Stomach (tissue), 9 donors: ENCODE data around the gene SBSN. TPM values are rescaled to one million over a fixed set of nuclear protein-coding genes. Genes with fewer than 3 reads are reported as not detected.
A peak's percentile ranks its signal among the peaks of the same experiment; 100 is the strongest.
"Not testable (repeated sequence)": the region's sequence is repeated elsewhere in the genome, so short reads cannot be mapped to it uniquely, and the experiment has no call there.

ENCODE experiments used
- DNase-seq, 2 donors: peaks; one replicate each; pipeline versions ENCODE4 v3.0.0 to v3.0.0-alpha.2; 2013 to 2019
- H3K27ac ChIP-seq, 5 donors: fragments of 200-600 bp in 4 of 5; sonication (generic) in 4 of 5; one replicate each; pipeline ENCODE4 v1.5.1; 2013 to 2019; ENCODE audit warnings: mild to moderate bottlenecking in 1 of 5, moderate library complexity in 1 of 5
- H3K27me3 ChIP-seq, 3 donors: fragments of 200-600 bp; sonication (generic); one replicate each; pipeline ENCODE4 v1.5.1; 2017 to 2019; ENCODE audit warnings: mixed run types in 1 of 3
- H3K36me3 ChIP-seq, 4 donors: fragments of 200-600 bp; sonication (generic); 1 replicate in 3 of 4; 2 replicates in 1 of 4; pipeline ENCODE4 v1.5.1; 2016 to 2019
- H3K4me1 ChIP-seq, 4 donors: fragments of 200-600 bp; sonication (generic); one replicate each; pipeline ENCODE4 v1.5.1; 2016 to 2019
- H3K4me3 ChIP-seq, 4 donors: fragments of 200-600 bp; sonication (generic) in 3 of 4; one replicate each; pipeline ENCODE4 v1.5.1; 2016 to 2019; ENCODE audit warnings: mild to moderate bottlenecking in 1 of 4
- H3K9me3 ChIP-seq, 4 donors: fragments of 200-600 bp; sonication (generic); one replicate each; pipeline ENCODE4 v1.5.1; 2016 to 2019
- CTCF ChIP-seq, 7 experiments: fragments of 450-650 bp in 4 of 7; fragments of 200-600 bp in 3 of 7; sonication (generic) in 3 of 7; IDR thresholded peaks; one replicate each; pipeline ENCODE4 v1.5.1; 2016 to 2019; ENCODE audit warnings: antibody characterized with exemption in 7 of 7, control low read depth in 2 of 7, mild to moderate bottlenecking in 1 of 7
- EP300 ChIP-seq: sonication (generic); formaldehyde crosslinking; IDR thresholded peaks from one replicate; pipeline ENCODE4 v1.6.1; 2017; ENCODE audit warnings: antibody characterized with exemption
- POLR2A ChIP-seq, 4 donors: fragments of 450-650 bp; IDR thresholded peaks; one replicate each; pipeline ENCODE4 v1.6.1; 2016; ENCODE audit warnings: antibody characterized with exemption in 4 of 4, control low read depth in 2 of 4, mild to moderate bottlenecking in 1 of 4, moderate library complexity in 1 of 4
- POLR2AphosphoS5 ChIP-seq, 3 donors: sonication (generic); formaldehyde crosslinking; IDR thresholded peaks; one replicate each; pipeline ENCODE4 v1.6.1; 2016; ENCODE audit warnings: antibody characterized with exemption in 3 of 3
- WGBS, 5 donors: extraction: QIAGEN DNeasy Blood & Tissue Kit in 3 of 5; methylation state at CpG; one replicate each; pipeline versions ENCODE4 v1.1.5 to v1.1.7; 2013 to 2018; 5-methylcytosine and 5-hydroxymethylcytosine counted together
- intact Hi-C: fragments of 100-400 bp; cut with DNase I; formaldehyde crosslinking; loops from one replicate; pipeline ENCODE4 v1.15.1; 2023; ENCODE audit warnings: low total_unique reads
- polyA plus RNA-seq, 3 donors: library from polyadenylated mRNA; stranded (reverse); fragments of 200-250 nt; gene quantifications; one replicate each; pipeline ENCODE4 v1.2.3, GENCODE V29; 2013
- total RNA-seq, 5 donors: library from RNA; depleted of rRNA; stranded (reverse); fragments of >200 nt; gene quantifications; one replicate each; pipeline versions ENCODE4 v1.1.0 to v1.2.3, GENCODE V29; 2014 to 2016
- donor health status: healthy with polysubstance abuse.
- donor health status: Bipolar disorder and iron deficiency.
- donor health status: healthy.

Gene SBSN
- total and polyA plus RNA-seq, 8 donors, result 1.1 to 29.2 TPM; not detected in 6

- TF ChIP-seq POLR2AphosphoS5 (IDR thresholded peaks at IDR 0.05) (no peak), POLR2A (IDR thresholded peaks at IDR 0.05) (no peak), EP300 (no peak), CTCF (IDR thresholded peaks at IDR 0.05) (no peak)
- intact Hi-C loops, result no loop called here
- no peaks in the 10 kb centered on the region for H3K36me3 ChIP-seq
- H3K27ac ChIP-seq, result no peak overlapping the region
- H3K27me3 ChIP-seq, result no peaks in the 10 kb centered on the region
- no peaks in the 10 kb centered on the region for H3K9me3 ChIP-seq
- H3K4me1 ChIP-seq, result peaks cover 6 to 18% (median 13%) of the 10 kb centered on the region in 4 donors
- 71 to 78% (median 75%) methylated on average over 7 of the region's 7 CpGs for WGBS, 5 donors
- H3K4me3 ChIP-seq, result no peak overlapping the region
- DNase-seq, result no peak
Observed at GRCh38 chr19:35484252-35485036, 43.7 kb downstream of the SBSN start.

GRCh38 chr19:35483089-35483488 is 45.0 kb downstream of the SBSN start:
- H3K27ac ChIP-seq, result no peak overlapping the region
- 79 to 87% (median 83%) methylated on average over 5 of the region's 5 CpGs for WGBS, 5 donors
- DNase-seq, result no peak
- no peaks in the 10 kb centered on the region for H3K27me3 ChIP-seq
- H3K4me3 ChIP-seq, result no peak overlapping the region
- TF ChIP-seq CTCF (IDR thresholded peaks at IDR 0.05) (no peak), EP300 (no peak), POLR2AphosphoS5 (IDR thresholded peaks at IDR 0.05) (no peak), POLR2A (IDR thresholded peaks at IDR 0.05) (no peak)
- H3K36me3 ChIP-seq, result no peaks in the 10 kb centered on the region
- intact Hi-C loops, result no loop called here
- no peaks in the 10 kb centered on the region for H3K9me3 ChIP-seq
- H3K4me1 ChIP-seq, result peaks cover 6 to 28% (median 13%) of the 10 kb centered on the region in 4 donors

- intact Hi-C loops, result no loop called here
- peak in 1 of 2 donors; percentile 51 for DNase-seq
- H3K9me3 ChIP-seq, result no peaks in the 10 kb centered on the region
- peaks cover 0 to 11% (median 0%) of the 10 kb centered on the region in 4 donors for H3K4me1 ChIP-seq
- TF ChIP-seq POLR2AphosphoS5 (IDR thresholded peaks at IDR 0.05), result no peak
- no peak for TF ChIP-seq EP300
- no peak for TF ChIP-seq POLR2A (IDR thresholded peaks at IDR 0.05)
- no peak for TF ChIP-seq CTCF (IDR thresholded peaks at IDR 0.05)
- no peak overlapping the region for H3K4me3 ChIP-seq
- no peaks in the 10 kb centered on the region for H3K27me3 ChIP-seq
- no peaks in the 10 kb centered on the region for H3K36me3 ChIP-seq
- WGBS, 5 donors, result 36 to 59% (median 43%) methylated on average over 21 of the region's 21 CpGs
- no peak overlapping the region for H3K27ac ChIP-seq
Observed at GRCh38 chr19:35478794-35479677, 49.1 kb downstream of the SBSN start.

GRCh38 chr19:35476149-35476548 is 52.0 kb downstream of the SBSN start:
- Histone ChIP-seq H3K4me1 (peaks cover 0 to 11% (median 0%) of the 10 kb centered on the region in 4 donors), H3K9me3 (no peaks in the 10 kb centered on the region), H3K36me3 (no peaks in the 10 kb centered on the region), H3K4me3 (no peak overlapping the region), H3K27ac (no peak overlapping the region), H3K27me3 (no peaks in the 10 kb centered on the region)
- TF ChIP-seq POLR2AphosphoS5 (IDR thresholded peaks at IDR 0.05) (no peak), CTCF (IDR thresholded peaks at IDR 0.05) (no peak), EP300 (no peak), POLR2A (IDR thresholded peaks at IDR 0.05) (no peak)
- WGBS, 5 donors, result 61 to 71% (median 69%) methylated on average over 4 of the region's 4 CpGs
- intact Hi-C loops, result no loop called here
- DNase-seq, result no peak

- 89 to 97% (median 95%) methylated on average over 7 of the region's 7 CpGs for WGBS, 5 donors
- H3K27ac ChIP-seq, H3K27me3 ChIP-seq, H3K36me3 ChIP-seq, intact Hi-C loops, H3K9me3 ChIP-seq, DNase-seq, H3K4me3 ChIP-seq: not testable (repeated sequence)
- H3K4me1 ChIP-seq, result peaks cover 0 to 11% (median 0%) of the 10 kb centered on the region in 4 donors
Observed at GRCh38 chr19:35474594-35474993, 53.5 kb downstream of the SBSN start.
